DOHH2 (cell line): ENCODE results near the gene CARD8.

ENCODE experiments used
- EZH2phosphoT487 ChIP-seq: fragments of 200-600 bp; sonication (generic); IDR thresholded peaks from 2 replicates; pipeline ENCODE4 v1.6.1; 2017; ENCODE audit warnings: borderline replicate concordance, mild to moderate bottlenecking, antibody characterized with exemption, low read length, moderate library complexity, mixed read lengths
- TF ChIP-seq, protein P1 (sequence below): fragments of 200-600 bp; sonication (generic); IDR thresholded peaks from one replicate; pipeline ENCODE4 v1.5.1; 2014; ENCODE audit warnings: antibody characterized with exemption, mild to moderate bottlenecking, low read depth, low read length; ENCODE audit not compliant: poor library complexity, severe bottlenecking

DNA sequence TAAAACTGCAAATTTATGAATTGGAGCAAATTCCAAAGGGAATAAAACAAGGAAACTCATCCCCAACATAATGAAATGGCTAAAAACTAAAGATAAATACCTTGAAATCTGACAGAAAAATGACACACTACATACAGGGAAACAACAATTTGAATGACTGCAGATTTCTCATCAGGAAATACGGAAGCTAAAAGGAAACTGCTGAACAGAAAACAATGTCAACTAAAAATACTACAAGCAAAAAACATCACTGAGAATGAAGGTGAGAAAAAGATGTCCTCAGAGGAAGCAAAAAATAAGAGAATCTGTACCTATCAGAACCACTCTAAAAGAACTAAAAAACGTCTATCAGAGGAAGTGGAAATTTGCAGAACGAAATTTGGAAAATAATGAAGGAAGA, 45.7 kb downstream of the CARD8 start:
- TF ChIP-seq, protein P1, sequence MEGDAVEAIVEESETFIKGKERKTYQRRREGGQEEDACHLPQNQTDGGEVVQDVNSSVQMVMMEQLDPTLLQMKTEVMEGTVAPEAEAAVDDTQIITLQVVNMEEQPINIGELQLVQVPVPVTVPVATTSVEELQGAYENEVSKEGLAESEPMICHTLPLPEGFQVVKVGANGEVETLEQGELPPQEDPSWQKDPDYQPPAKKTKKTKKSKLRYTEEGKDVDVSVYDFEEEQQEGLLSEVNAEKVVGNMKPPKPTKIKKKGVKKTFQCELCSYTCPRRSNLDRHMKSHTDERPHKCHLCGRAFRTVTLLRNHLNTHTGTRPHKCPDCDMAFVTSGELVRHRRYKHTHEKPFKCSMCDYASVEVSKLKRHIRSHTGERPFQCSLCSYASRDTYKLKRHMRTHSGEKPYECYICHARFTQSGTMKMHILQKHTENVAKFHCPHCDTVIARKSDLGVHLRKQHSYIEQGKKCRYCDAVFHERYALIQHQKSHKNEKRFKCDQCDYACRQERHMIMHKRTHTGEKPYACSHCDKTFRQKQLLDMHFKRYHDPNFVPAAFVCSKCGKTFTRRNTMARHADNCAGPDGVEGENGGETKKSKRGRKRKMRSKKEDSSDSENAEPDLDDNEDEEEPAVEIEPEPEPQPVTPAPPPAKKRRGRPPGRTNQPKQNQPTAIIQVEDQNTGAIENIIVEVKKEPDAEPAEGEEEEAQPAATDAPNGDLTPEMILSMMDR, result no peak
- TF ChIP-seq EZH2phosphoT487, result no peak
